Neuron (in vitro differentiated cells): ENCODE data around the gene EIF2B2.
A peak's percentile ranks its signal among the peaks of the same experiment; 100 is the strongest.
"Not testable (repeated sequence)": the region's sequence is repeated elsewhere in the genome, so short reads cannot be mapped to it uniquely, and the experiment has no call there.

Source experiments
- H2AFZ ChIP-seq: one replicate; pipeline ENCODE4 v1.6.1; 2013; ENCODE audit warnings: low read depth, mild to moderate bottlenecking, inconsistent platforms, low read length, moderate library complexity
- H3K27me3 ChIP-seq: one replicate; pipeline ENCODE4 v1.6.1; 2013; ENCODE audit warnings: low read length; ENCODE audit not compliant: insufficient read depth
- H3K36me3 ChIP-seq: one replicate; pipeline ENCODE4 v1.6.1; 2013; ENCODE audit warnings: low read length; ENCODE audit not compliant: insufficient read depth
- H3K4me1 ChIP-seq: one replicate; pipeline ENCODE4 v1.6.1; 2013; ENCODE audit warnings: low read length; ENCODE audit not compliant: insufficient read depth
- H3K4me3 ChIP-seq: 2 replicates; pipeline ENCODE4 v1.5.1; 2013; ENCODE audit warnings: mild to moderate bottlenecking, low read length, moderate library complexity
- H3K9me3 ChIP-seq: one replicate; pipeline ENCODE4 v1.6.1; 2013; ENCODE audit warnings: low read length

Gene EIF2B2

GRCh38 chr14:74985806-74986205 is 16.9 kb upstream of the EIF2B2 start:
- Histone ChIP-seq H3K9me3 (no peaks in the 10 kb centered on the region), H3K4me1 (no peaks in the 10 kb centered on the region), H2AFZ (no peak overlapping the region), H3K36me3 (no peaks in the 10 kb centered on the region), H3K4me3 (no peak overlapping the region), H3K27me3 (no peaks in the 10 kb centered on the region)

GRCh38 chr14:74988131-74988530 is 14.6 kb upstream of the EIF2B2 start:
- H3K36me3 ChIP-seq, result no peaks in the 10 kb centered on the region
- no peaks in the 10 kb centered on the region for H3K27me3 ChIP-seq
- no peaks in the 10 kb centered on the region for H3K9me3 ChIP-seq
- no peak overlapping the region for H2AFZ ChIP-seq
- H3K4me3 ChIP-seq, result no peak overlapping the region
- H3K4me1 ChIP-seq, result no peaks in the 10 kb centered on the region

GRCh38 chr14:74988993-74989392 is 13.7 kb upstream of the EIF2B2 start:
- no peaks in the 10 kb centered on the region for H3K9me3 ChIP-seq
- no peaks in the 10 kb centered on the region for H3K27me3 ChIP-seq
- no peaks in the 10 kb centered on the region for H3K4me1 ChIP-seq
- H2AFZ ChIP-seq, result no peak overlapping the region
- no peaks in the 10 kb centered on the region for H3K36me3 ChIP-seq
- no peak overlapping the region for H3K4me3 ChIP-seq

- not testable (repeated sequence) for H2AFZ ChIP-seq, H3K4me1 ChIP-seq, H3K27me3 ChIP-seq, H3K4me3 ChIP-seq, H3K9me3 ChIP-seq, H3K36me3 ChIP-seq
These were observed 8.5 kb upstream of the EIF2B2 start for GRCh38 chr14:74994182-74994581.

GRCh38 chr14:74995781-74996180 is 6.9 kb upstream of the EIF2B2 start:
- H3K4me3 ChIP-seq, H3K9me3 ChIP-seq, H3K4me1 ChIP-seq, H2AFZ ChIP-seq, H3K27me3 ChIP-seq, H3K36me3 ChIP-seq: not testable (repeated sequence)

GRCh38 chr14:75001261-75001660 is 1.5 kb upstream of the EIF2B2 start:
- H2AFZ ChIP-seq, result no peak overlapping the region
- peaks cover 9% of the 10 kb centered on the region for H3K4me1 ChIP-seq
- H3K4me3 ChIP-seq, result no peak overlapping the region
- H3K27me3 ChIP-seq, result no peaks in the 10 kb centered on the region
- peaks cover 16% of the 10 kb centered on the region for H3K36me3 ChIP-seq
- no peaks in the 10 kb centered on the region for H3K9me3 ChIP-seq

GRCh38 chr14:75001899-75002298 is 822 bp upstream of the EIF2B2 start:
- no peaks in the 10 kb centered on the region for H3K27me3 ChIP-seq
- peak overlapping the region; percentile 82 for H3K4me3 ChIP-seq
- H3K4me1 ChIP-seq, result peaks cover 9% of the 10 kb centered on the region

GRCh38 chr14:75003250-75004027 is 718 bp downstream of the EIF2B2 start:
- Histone ChIP-seq H3K27me3 (no peaks in the 10 kb centered on the region), H3K4me3 (peak overlapping the region; percentile 82), H2AFZ (peak overlapping the region; percentile 83), H3K9me3 (no peaks in the 10 kb centered on the region), H3K4me1 (peaks cover 9% of the 10 kb centered on the region), H3K36me3 (peaks cover 36% of the 10 kb centered on the region)

More at GRCh38 chr14:75001899-75002298, 822 bp upstream of the EIF2B2 start:
- Histone ChIP-seq H3K36me3 (peaks cover 22% of the 10 kb centered on the region), H3K9me3 (no peaks in the 10 kb centered on the region), H2AFZ (peak overlapping the region; percentile 83)

GRCh38 chr14:75005357-75005756 is 2.6 kb downstream of the EIF2B2 start:
- no peak overlapping the region for H2AFZ ChIP-seq
- H3K9me3 ChIP-seq, result no peaks in the 10 kb centered on the region
- peaks cover 54% of the 10 kb centered on the region for H3K36me3 ChIP-seq
- peaks cover 9% of the 10 kb centered on the region for H3K4me1 ChIP-seq
- H3K27me3 ChIP-seq, result no peaks in the 10 kb centered on the region
- H3K4me3 ChIP-seq, result no peak overlapping the region

GRCh38 chr14:75009176-75009575 is 6.5 kb downstream of the EIF2B2 start:
- Histone ChIP-seq H2AFZ (no peak overlapping the region), H3K4me3 (no peak overlapping the region), H3K27me3 (no peaks in the 10 kb centered on the region), H3K9me3 (no peaks in the 10 kb centered on the region), H3K4me1 (peaks cover under 1% of the 10 kb centered on the region), H3K36me3 (peaks cover 72% of the 10 kb centered on the region)

- no peaks in the 10 kb centered on the region for H3K27me3 ChIP-seq
- H3K4me1 ChIP-seq, result no peaks in the 10 kb centered on the region
- no peaks in the 10 kb centered on the region for H3K9me3 ChIP-seq
- H3K36me3 ChIP-seq, result peaks cover 62% of the 10 kb centered on the region
- no peak overlapping the region for H3K4me3 ChIP-seq
- no peak overlapping the region for H2AFZ ChIP-seq
These were observed 7.9 kb downstream of the EIF2B2 start for GRCh38 chr14:75010472-75011093.

GRCh38 chr14:75011356-75011994 is 8.8 kb downstream of the EIF2B2 start:
- no peak overlapping the region for H2AFZ ChIP-seq
- H3K36me3 ChIP-seq, result peaks cover 53% of the 10 kb centered on the region
- H3K4me3 ChIP-seq, result no peak overlapping the region
- H3K9me3 ChIP-seq, result no peaks in the 10 kb centered on the region
- no peaks in the 10 kb centered on the region for H3K27me3 ChIP-seq
- H3K4me1 ChIP-seq, result no peaks in the 10 kb centered on the region

GRCh38 chr14:75013290-75013689 is 10.6 kb downstream of the EIF2B2 start:
- Histone ChIP-seq H3K27me3 (no peaks in the 10 kb centered on the region), H3K4me3 (no peak overlapping the region), H2AFZ (no peak overlapping the region), H3K4me1 (no peaks in the 10 kb centered on the region), H3K9me3 (no peaks in the 10 kb centered on the region), H3K36me3 (peaks cover 39% of the 10 kb centered on the region)
